WERI-Rb-1 (cell line): ENCODE measurements around the gene ZFP3.

Experiments
- DNase-seq: peaks from one replicate; pipeline ENCODE4 v3.0.0-alpha.2; 2020
- H3K27ac ChIP-seq: fragments of 250-450 bp; sonication (Bioruptor Pico); 2 replicates; pipeline ENCODE4 v1.5.1; 2020; ENCODE audit warnings: mild to moderate bottlenecking, moderate library complexity
- H3K27me3 ChIP-seq: fragments of 250-450 bp; sonication (Bioruptor Pico); 2 replicates; pipeline ENCODE4 v1.5.1; 2021; ENCODE audit warnings: mild to moderate bottlenecking, low read depth, moderate library complexity; ENCODE audit not compliant: insufficient read depth, severe bottlenecking
- H3K36me3 ChIP-seq: fragments of 250-450 bp; sonication (Bioruptor Pico); 2 replicates; pipeline ENCODE4 v1.5.1; 2020; ENCODE audit warnings: mild to moderate bottlenecking, moderate library complexity
- H3K4me3 ChIP-seq: 2 replicates; pipeline ENCODE4 v1.5.1; 2011; ENCODE audit warnings: low read depth, mild to moderate bottlenecking, control low read depth, low read length
- H3K9me3 ChIP-seq: fragments of 250-450 bp; sonication (Bioruptor Pico); 2 replicates; pipeline ENCODE4 v1.5.1; 2021; ENCODE audit warnings: mild to moderate bottlenecking, moderate library complexity; ENCODE audit not compliant: severe bottlenecking
- TF ChIP-seq, protein P1 (sequence below): IDR thresholded peaks from 2 replicates; pipeline ENCODE4 v1.5.1; 2011; ENCODE audit warnings: low read depth, mild to moderate bottlenecking, control low read depth, inconsistent platforms, low read length

Gene ZFP3

DNA sequence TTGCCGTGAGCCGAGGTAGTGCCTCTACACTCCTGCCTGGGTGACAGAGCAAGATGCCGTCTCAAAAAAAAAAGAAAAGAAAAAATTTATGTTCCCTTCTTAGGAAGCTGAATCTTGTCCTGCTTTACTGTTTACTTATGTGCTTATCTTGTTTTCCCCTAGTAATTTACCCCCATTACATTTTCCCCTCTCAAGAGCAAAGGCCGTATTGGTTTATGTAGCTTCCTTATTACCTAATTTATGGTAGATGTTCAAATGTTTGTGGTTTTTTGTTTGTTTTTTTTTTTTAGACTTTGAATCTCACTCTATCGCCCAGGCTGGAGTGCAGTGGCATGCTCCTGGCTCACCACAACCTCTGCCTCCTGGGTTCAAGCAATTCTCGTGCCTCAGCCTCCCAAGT lies 32.8 kb upstream of the ZFP3 start:
- H3K36me3 ChIP-seq = no peaks in the 10 kb centered on the region
- H3K27ac ChIP-seq = no peak overlapping the region
- no peak overlapping the region for H3K4me3 ChIP-seq
- DNase-seq = no peak
- no peaks in the 10 kb centered on the region for H3K9me3 ChIP-seq
- H3K27me3 ChIP-seq = no peaks in the 10 kb centered on the region
- TF ChIP-seq, protein P1, sequence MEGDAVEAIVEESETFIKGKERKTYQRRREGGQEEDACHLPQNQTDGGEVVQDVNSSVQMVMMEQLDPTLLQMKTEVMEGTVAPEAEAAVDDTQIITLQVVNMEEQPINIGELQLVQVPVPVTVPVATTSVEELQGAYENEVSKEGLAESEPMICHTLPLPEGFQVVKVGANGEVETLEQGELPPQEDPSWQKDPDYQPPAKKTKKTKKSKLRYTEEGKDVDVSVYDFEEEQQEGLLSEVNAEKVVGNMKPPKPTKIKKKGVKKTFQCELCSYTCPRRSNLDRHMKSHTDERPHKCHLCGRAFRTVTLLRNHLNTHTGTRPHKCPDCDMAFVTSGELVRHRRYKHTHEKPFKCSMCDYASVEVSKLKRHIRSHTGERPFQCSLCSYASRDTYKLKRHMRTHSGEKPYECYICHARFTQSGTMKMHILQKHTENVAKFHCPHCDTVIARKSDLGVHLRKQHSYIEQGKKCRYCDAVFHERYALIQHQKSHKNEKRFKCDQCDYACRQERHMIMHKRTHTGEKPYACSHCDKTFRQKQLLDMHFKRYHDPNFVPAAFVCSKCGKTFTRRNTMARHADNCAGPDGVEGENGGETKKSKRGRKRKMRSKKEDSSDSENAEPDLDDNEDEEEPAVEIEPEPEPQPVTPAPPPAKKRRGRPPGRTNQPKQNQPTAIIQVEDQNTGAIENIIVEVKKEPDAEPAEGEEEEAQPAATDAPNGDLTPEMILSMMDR = no peak

DNA sequence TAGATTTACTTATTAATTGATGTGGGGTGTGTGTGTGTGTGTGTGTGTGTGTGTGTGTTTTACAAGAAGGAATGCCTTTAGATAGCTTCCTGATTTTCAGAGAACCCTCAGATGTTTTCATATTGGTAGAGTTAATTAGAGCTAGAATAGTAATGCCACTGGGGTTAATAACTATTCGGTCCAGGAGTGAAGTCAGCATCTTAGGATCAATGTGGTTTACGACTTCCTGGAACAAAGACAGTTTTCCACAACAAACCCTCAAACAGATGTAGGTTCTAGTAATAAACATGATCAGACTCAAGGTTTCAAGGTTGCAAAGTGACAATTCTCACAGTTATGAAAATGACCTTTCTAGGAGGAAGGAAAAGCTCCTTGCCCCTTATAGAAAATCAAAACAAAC lies 30.8 kb upstream of the ZFP3 start:
- TF ChIP-seq, protein P1 = no peak
- H3K27ac ChIP-seq = no peak overlapping the region
- no peaks in the 10 kb centered on the region for H3K9me3 ChIP-seq
- no peaks in the 10 kb centered on the region for H3K36me3 ChIP-seq
- DNase-seq = no peak
- no peak overlapping the region for H3K4me3 ChIP-seq
- no peaks in the 10 kb centered on the region for H3K27me3 ChIP-seq

DNA sequence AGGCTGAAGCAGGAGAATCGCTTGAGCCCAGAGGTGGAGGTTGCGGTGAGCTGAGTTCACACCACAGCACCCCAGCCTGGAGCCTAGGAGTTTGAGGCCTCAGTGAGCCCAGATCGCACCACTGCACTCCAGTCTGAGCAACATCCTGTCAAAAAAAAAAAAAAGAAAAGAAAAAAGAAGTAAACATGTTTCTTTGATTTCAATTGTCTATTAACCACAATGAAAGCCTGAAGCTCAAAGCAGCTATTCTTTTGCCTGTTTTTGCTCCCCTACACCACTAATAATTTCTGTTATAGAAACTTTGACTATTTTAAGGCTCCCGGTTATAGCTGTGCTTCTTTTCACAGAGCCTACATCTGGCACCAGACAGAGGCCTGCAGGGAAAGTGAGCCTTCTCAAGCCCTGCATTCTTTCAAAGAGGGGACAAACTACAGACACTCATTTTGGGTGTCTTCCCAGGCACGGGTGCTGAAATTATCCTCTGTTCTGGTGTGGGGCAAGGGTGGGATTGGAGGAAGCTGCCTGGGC lies 28.9 kb upstream of the ZFP3 start:
- H3K27ac ChIP-seq = no peak overlapping the region
- H3K4me3 ChIP-seq = no peak overlapping the region
- no peaks in the 10 kb centered on the region for H3K27me3 ChIP-seq
- DNase-seq = no peak
- TF ChIP-seq, protein P1 = no peak
- no peaks in the 10 kb centered on the region for H3K9me3 ChIP-seq
- H3K36me3 ChIP-seq = no peaks in the 10 kb centered on the region

DNA sequence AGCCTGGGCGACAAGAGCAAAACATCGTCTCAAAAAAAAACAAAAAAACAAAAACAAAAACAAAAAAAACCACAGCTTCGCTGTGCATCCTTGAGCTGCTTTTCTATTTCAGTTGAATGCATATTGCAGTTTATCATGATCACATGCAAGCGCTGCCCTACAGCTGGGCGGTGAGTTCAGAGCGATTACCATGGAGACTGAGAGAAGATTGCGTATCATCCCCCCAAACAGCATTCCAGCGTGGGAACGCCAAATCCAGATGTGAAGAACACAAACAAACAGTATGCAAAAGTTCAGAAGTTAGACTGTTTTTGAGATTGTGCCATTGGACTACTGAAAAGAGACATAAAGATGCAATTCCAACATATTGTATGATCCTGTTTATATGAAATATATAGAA lies 28.0 kb upstream of the ZFP3 start:
- no peaks in the 10 kb centered on the region for H3K36me3 ChIP-seq
- no peak for DNase-seq
- H3K27ac ChIP-seq = no peak overlapping the region
- H3K27me3 ChIP-seq = no peaks in the 10 kb centered on the region
- TF ChIP-seq, protein P1 = no peak
- H3K4me3 ChIP-seq = no peak overlapping the region
- H3K9me3 ChIP-seq = no peaks in the 10 kb centered on the region

DNA sequence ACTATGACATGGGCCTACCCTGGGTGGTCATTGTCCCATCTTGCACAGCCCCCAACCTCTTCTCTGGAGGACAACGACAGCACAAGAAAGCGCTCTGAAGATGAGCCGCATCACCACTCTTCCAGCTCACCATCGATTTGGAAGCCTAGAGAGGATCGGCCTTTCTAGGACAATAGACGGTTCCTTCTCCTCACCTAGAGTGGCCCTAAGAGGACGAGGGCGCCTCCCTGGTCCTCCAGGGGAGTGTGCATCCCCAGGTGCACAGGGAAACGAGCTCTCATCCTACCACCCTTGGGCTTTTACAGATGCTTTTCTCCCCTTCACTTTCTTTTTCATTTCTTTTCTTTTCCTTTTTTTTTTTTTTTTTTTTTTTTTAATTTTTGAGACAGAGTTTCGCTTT lies 22.7 kb upstream of the ZFP3 start:
- Histone ChIP-seq H3K4me3 (no peak overlapping the region), H3K9me3 (no peaks in the 10 kb centered on the region), H3K27ac (peak overlapping the region; percentile 65), H3K36me3 (no peaks in the 10 kb centered on the region), H3K27me3 (no peaks in the 10 kb centered on the region)
- peak; percentile 65 for DNase-seq
- TF ChIP-seq, protein P1 = peak; percentile 54

DNA sequence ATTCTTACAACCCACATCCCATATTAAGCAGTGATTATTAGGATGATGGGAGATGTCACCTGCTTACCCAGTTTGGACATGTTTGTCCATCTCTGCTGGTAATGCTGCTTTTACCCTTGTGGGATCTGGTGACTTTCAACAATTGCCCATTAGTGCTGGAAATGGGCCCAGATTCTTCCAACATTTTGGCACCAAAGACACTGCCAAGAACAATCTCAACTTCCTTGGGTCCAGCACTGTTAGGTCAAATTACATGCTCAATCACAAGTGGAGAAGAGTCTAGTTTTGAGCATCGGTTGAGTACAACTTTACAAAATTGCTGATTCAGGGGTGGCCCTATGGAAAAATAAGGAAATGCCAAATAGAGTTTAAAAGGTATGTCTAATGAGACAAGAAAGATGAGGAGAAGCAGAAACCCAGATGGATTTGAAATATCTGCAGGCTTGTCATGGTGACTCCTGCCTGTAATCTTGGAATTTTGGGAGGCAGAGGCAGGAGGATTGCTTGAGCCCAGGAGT lies 13.0 kb upstream of the ZFP3 start:
- DNase-seq = no peak
- Histone ChIP-seq H3K4me3 (no peak overlapping the region), H3K36me3 (no peaks in the 10 kb centered on the region), H3K27ac (no peak overlapping the region), H3K27me3 (no peaks in the 10 kb centered on the region), H3K9me3 (no peaks in the 10 kb centered on the region)
- TF ChIP-seq, protein P1 = no peak
